Mesendoderm (in vitro differentiated cells): ENCODE measurements around the gene HEPACAM2.

ENCODE experiments used
- DNase-seq: peaks from one replicate; pipeline ENCODE4 v3.0.0; 2013
- H2AK5ac ChIP-seq: 2 replicates; pipeline ENCODE4 v1.6.1; 2013; ENCODE audit warnings: low read length, inconsistent platforms
- H2BK120ac ChIP-seq: 2 replicates; pipeline ENCODE4 v1.6.1; 2013; ENCODE audit warnings: low read depth, mild to moderate bottlenecking, low read length, moderate library complexity, mixed read lengths
- H2BK15ac ChIP-seq: replicated peaks from 2 replicates; pipeline ENCODE4 v1.6.1; 2013; ENCODE audit warnings: low read depth, mild to moderate bottlenecking, moderate library complexity
- H2BK5ac ChIP-seq: 2 replicates; pipeline ENCODE4 v1.6.1; 2013; ENCODE audit warnings: low read length, inconsistent platforms
- H3K18ac ChIP-seq: 2 replicates; pipeline ENCODE4 v1.6.1; 2013; ENCODE audit warnings: mild to moderate bottlenecking, low read length, mixed read lengths
- H3K23ac ChIP-seq: one replicate; pipeline ENCODE4 v1.6.1; 2013; ENCODE audit warnings: low read length
- H3K27ac ChIP-seq: 2 replicates; pipeline ENCODE4 v1.5.1; 2013; ENCODE audit warnings: low read depth, mild to moderate bottlenecking, inconsistent platforms, low read length, moderate library complexity
- H3K27me3 ChIP-seq: 2 replicates; pipeline ENCODE4 v1.6.1; 2013; ENCODE audit warnings: low read length, control low read depth, mild to moderate bottlenecking, inconsistent platforms; ENCODE audit not compliant: insufficient read depth, poor library complexity
- H3K36me3 ChIP-seq: 2 replicates; pipeline ENCODE4 v1.6.1; 2013; ENCODE audit warnings: low read length, inconsistent platforms; ENCODE audit not compliant: control insufficient read depth, insufficient read depth
- H3K4ac ChIP-seq: one replicate; pipeline ENCODE4 v1.6.1; 2013; ENCODE audit warnings: low read depth, mild to moderate bottlenecking, low read length, moderate library complexity
- H3K4me1 ChIP-seq: 2 replicates; pipeline ENCODE4 v1.6.1; 2013; ENCODE audit warnings: low read depth, low read length, inconsistent platforms; ENCODE audit not compliant: control insufficient read depth
- H3K4me2 ChIP-seq: 2 replicates; pipeline ENCODE4 v1.6.1; 2013; ENCODE audit warnings: low read length
- H3K4me3 ChIP-seq: 2 replicates; pipeline ENCODE4 v1.5.1; 2013; ENCODE audit warnings: mild to moderate bottlenecking, low read length
- H3K56ac ChIP-seq: one replicate; pipeline ENCODE4 v1.6.1; 2013; ENCODE audit warnings: low read length
- H3K79me1 ChIP-seq: 2 replicates; pipeline ENCODE4 v1.6.1; 2013; ENCODE audit warnings: low read length, inconsistent platforms
- H3K79me2 ChIP-seq: 2 replicates; pipeline ENCODE4 v1.6.1; 2013; ENCODE audit warnings: mild to moderate bottlenecking, low read length; ENCODE audit not compliant: control insufficient read depth, insufficient read depth
- H3K9ac ChIP-seq: 2 replicates; pipeline ENCODE4 v1.6.1; 2013; ENCODE audit warnings: low read length, inconsistent platforms
- H4K5ac ChIP-seq: one replicate; pipeline ENCODE4 v1.6.1; 2013; ENCODE audit warnings: low read length
- H4K8ac ChIP-seq: one replicate; pipeline ENCODE4 v1.6.1; 2013; ENCODE audit warnings: low read depth, mild to moderate bottlenecking, control low read depth, low read length, moderate library complexity
- WGBS: extraction: QIAGEN DNeasy Blood & Tissue Kit; methylation state at CpG from one replicate; pipeline ENCODE4 v1.1.7; 2013; ENCODE audit warnings: low lambda C conversion rate, missing lambda C conversion rate; ENCODE audit not compliant: insufficient coverage; ENCODE audit errors: extremely low coverage; 5-methylcytosine and 5-hydroxymethylcytosine counted together

The HEPACAM2 gene

GRCh38 chr7:93156884-93157283 lies 69.4 kb downstream of the HEPACAM2 start:
- no peak for DNase-seq
- Histone ChIP-seq H2AK5ac (no peak overlapping the region), H4K5ac (no peak overlapping the region), H3K79me1 (no peaks in the 10 kb centered on the region), H3K4me2 (no peak overlapping the region), H3K56ac (no peak overlapping the region), H2BK5ac (no peak overlapping the region), H2BK120ac (no peak overlapping the region), H4K8ac (no peak overlapping the region), H3K23ac (no peak overlapping the region), H3K4ac (no peak overlapping the region), H2BK15ac (no peak overlapping the region), H3K27me3 (no peaks in the 10 kb centered on the region), H3K4me1 (no peaks in the 10 kb centered on the region), H3K4me3 (no peak overlapping the region), H3K9ac (no peak overlapping the region), H3K36me3 (no peaks in the 10 kb centered on the region), H3K27ac (no peak overlapping the region), H3K79me2 (no peaks in the 10 kb centered on the region), H3K18ac (no peak overlapping the region)
- WGBS, result no CpG with 5 or more reads among the region's 1 CpG

- no CpG with 5 or more reads among the region's 1 CpG for WGBS
- Histone ChIP-seq H3K27me3 (no peaks in the 10 kb centered on the region), H3K36me3 (no peaks in the 10 kb centered on the region), H2BK5ac (no peak overlapping the region), H3K79me1 (no peaks in the 10 kb centered on the region), H2BK120ac (no peak overlapping the region), H3K18ac (no peak overlapping the region), H3K4me1 (no peaks in the 10 kb centered on the region), H3K4me2 (no peak overlapping the region), H3K79me2 (no peaks in the 10 kb centered on the region), H3K27ac (no peak overlapping the region), H3K23ac (no peak overlapping the region), H3K56ac (no peak overlapping the region), H4K5ac (no peak overlapping the region), H4K8ac (no peak overlapping the region), H3K9ac (no peak overlapping the region), H2BK15ac (no peak overlapping the region), H2AK5ac (no peak overlapping the region), H3K4ac (no peak overlapping the region), H3K4me3 (no peak overlapping the region)
- no peak for DNase-seq
Observed at GRCh38 chr7:93150200-93150835, 76.0 kb downstream of the HEPACAM2 start.

- no CpG with 5 or more reads among the region's 3 CpGs for WGBS
- Histone ChIP-seq H3K36me3 (no peaks in the 10 kb centered on the region), H3K4me3 (no peak overlapping the region), H3K9ac (no peak overlapping the region), H2AK5ac (no peak overlapping the region), H3K27ac (no peak overlapping the region), H3K56ac (no peak overlapping the region), H3K4me1 (no peaks in the 10 kb centered on the region), H3K4ac (no peak overlapping the region), H2BK15ac (no peak overlapping the region), H3K23ac (no peak overlapping the region), H3K18ac (no peak overlapping the region), H3K4me2 (no peak overlapping the region), H3K79me2 (no peaks in the 10 kb centered on the region), H3K79me1 (no peaks in the 10 kb centered on the region), H3K27me3 (no peaks in the 10 kb centered on the region), H2BK120ac (no peak overlapping the region), H4K5ac (no peak overlapping the region), H2BK5ac (no peak overlapping the region), H4K8ac (no peak overlapping the region)
- peak; percentile 18 for DNase-seq
Observed at GRCh38 chr7:93148727-93149126, 77.5 kb downstream of the HEPACAM2 start.

- H3K4me2 ChIP-seq, result no peak within 1 kb of the TSS
- H3K27ac ChIP-seq, result no peak within 1 kb of the TSS
- no CpG with 5 or more reads among the region's 2 CpGs for WGBS
- H3K9ac ChIP-seq, result no peak within 1 kb of the TSS
- H3K18ac ChIP-seq, result no peak within 1 kb of the TSS
- no peak within 1 kb of the TSS for H4K5ac ChIP-seq
- no peaks in the 10 kb centered on the region for H3K27me3 ChIP-seq
- no peaks in the 10 kb centered on the region for H3K36me3 ChIP-seq
- no peaks in the 10 kb centered on the region for H3K4me1 ChIP-seq
- no peak within 1 kb of the TSS for H3K56ac ChIP-seq
- H3K4ac ChIP-seq, result no peak within 1 kb of the TSS
- no peak within 1 kb of the TSS for H3K4me3 ChIP-seq
- H2BK15ac ChIP-seq, result no peak within 1 kb of the TSS
- H3K79me1 ChIP-seq, result no peaks in the 10 kb centered on the region
- no peak within 1 kb of the TSS for H3K23ac ChIP-seq
- no peak within 1 kb of the TSS for H4K8ac ChIP-seq
- no peak within 1 kb of the TSS for H2BK5ac ChIP-seq
- no peak within 1 kb of the TSS for H2AK5ac ChIP-seq
- no peak within 1 kb of the TSS for H2BK120ac ChIP-seq
- DNase-seq, result no peak
- no peaks in the 10 kb centered on the region for H3K79me2 ChIP-seq
Observed at GRCh38 chr7:93148144-93148543, 78.1 kb downstream of the HEPACAM2 start, which contains the start of gene SAMD9L. SAMD9L (minus strand) TSS chr7:93148385; CDS start chr7:93135971, 12,414 bp downstream.

GRCh38 chr7:93147363-93147762 lies 78.9 kb downstream of the HEPACAM2 start:
- Histone ChIP-seq H3K9ac (no peak overlapping the region), H3K23ac (no peak overlapping the region), H3K79me1 (no peaks in the 10 kb centered on the region), H4K8ac (no peak overlapping the region), H2BK5ac (no peak overlapping the region), H3K4me2 (no peak overlapping the region), H3K27me3 (no peaks in the 10 kb centered on the region), H3K18ac (no peak overlapping the region), H2AK5ac (no peak overlapping the region), H3K4me3 (no peak overlapping the region), H3K27ac (no peak overlapping the region), H2BK15ac (no peak overlapping the region), H3K79me2 (no peaks in the 10 kb centered on the region), H3K4me1 (no peaks in the 10 kb centered on the region), H4K5ac (no peak overlapping the region), H3K4ac (no peak overlapping the region), H2BK120ac (no peak overlapping the region), H3K36me3 (no peaks in the 10 kb centered on the region), H3K56ac (no peak overlapping the region)
- no peak for DNase-seq
- no CpG with 5 or more reads among the region's 3 CpGs for WGBS
